Mesenchymal stem cell (in vitro differentiated cells and primary cell): ENCODE measurements around the gene MBNL2. TPM values are rescaled to one million over a fixed set of nuclear protein-coding genes. Genes with fewer than 3 reads are reported as not detected.
A peak's percentile ranks its signal among the peaks of the same experiment; 100 is the strongest.

Experiments
- DNase-seq: peaks from one replicate; pipeline ENCODE4 v3.0.0-alpha.2; 2013
- H2AFZ ChIP-seq: one replicate; pipeline ENCODE4 v1.6.1; 2013; ENCODE audit warnings: low read depth, mild to moderate bottlenecking, control low read depth, inconsistent platforms, low read length, moderate library complexity
- H2AK5ac ChIP-seq: 2 replicates; pipeline ENCODE4 v1.6.1; 2013; ENCODE audit warnings: low read length, moderate library complexity, mild to moderate bottlenecking, inconsistent platforms; ENCODE audit not compliant: severe bottlenecking
- H2BK120ac ChIP-seq: one replicate; pipeline ENCODE4 v1.6.1; 2013; ENCODE audit warnings: low read depth, mild to moderate bottlenecking, inconsistent platforms, low read length, moderate library complexity
- H2BK12ac ChIP-seq, 2 experiments: one replicate each; pipeline ENCODE4 v1.6.1; 2013; ENCODE audit warnings: inconsistent platforms in 2 of 2, low read length in 2 of 2, mild to moderate bottlenecking in 2 of 2, moderate library complexity in 2 of 2, control low read depth in 1 of 2
- H2BK15ac ChIP-seq: one replicate; pipeline ENCODE4 v1.6.1; 2013; ENCODE audit warnings: mild to moderate bottlenecking, low read depth, inconsistent platforms; ENCODE audit not compliant: poor library complexity, severe bottlenecking
- H2BK5ac ChIP-seq: 2 replicates; pipeline ENCODE4 v1.6.1; 2013; ENCODE audit warnings: low read depth, mild to moderate bottlenecking, low read length, control low read depth, inconsistent platforms; ENCODE audit not compliant: poor library complexity, severe bottlenecking
- H3K14ac ChIP-seq, 2 experiments: one replicate each; pipeline ENCODE4 v1.6.1; 2013; ENCODE audit warnings: inconsistent platforms in 2 of 2, low read length in 2 of 2, control low read depth in 1 of 2, mild to moderate bottlenecking in 1 of 2, moderate library complexity in 1 of 2
- H3K18ac ChIP-seq, 2 experiments: one replicate each; pipeline ENCODE4 v1.6.1; 2013; ENCODE audit warnings: inconsistent platforms in 2 of 2, low read length in 2 of 2, control low read depth in 1 of 2, low read depth in 1 of 2, mild to moderate bottlenecking in 1 of 2
- H3K23ac ChIP-seq, 2 experiments: one replicate each; pipeline ENCODE4 v1.6.1; 2013; ENCODE audit warnings: inconsistent platforms in 2 of 2, low read length in 2 of 2, mild to moderate bottlenecking in 2 of 2, moderate library complexity in 2 of 2, control low read depth in 1 of 2
- H3K27ac ChIP-seq: 2 replicates; pipeline ENCODE4 v1.5.1; 2013; ENCODE audit warnings: mild to moderate bottlenecking, moderate library complexity, low read length, control low read depth, inconsistent platforms; ENCODE audit not compliant: poor library complexity, severe bottlenecking
- H3K27me3 ChIP-seq, 2 experiments: 2 replicates each; pipeline versions ENCODE4 v1.6.1 to v1.7.0; 2013; ENCODE audit warnings: low read length in 2 of 2, mild to moderate bottlenecking in 2 of 2, moderate library complexity in 2 of 2, control low read depth in 1 of 2, inconsistent platforms in 1 of 2; ENCODE audit not compliant: control insufficient read depth in 1 of 2, insufficient read depth in 1 of 2
- H3K36me3 ChIP-seq, 2 experiments: 2 replicates each; pipeline versions ENCODE4 v1.6.1 to v1.7.0; 2013; ENCODE audit warnings: low read length in 2 of 2, control low read depth in 1 of 2, inconsistent platforms in 1 of 2, low read depth in 1 of 2, mild to moderate bottlenecking in 1 of 2; ENCODE audit not compliant: insufficient read depth in 2 of 2, control insufficient read depth in 1 of 2
- H3K4ac ChIP-seq, 2 experiments: one replicate each; pipeline ENCODE4 v1.6.1; 2013; ENCODE audit warnings: inconsistent platforms in 2 of 2, low read length in 2 of 2, mild to moderate bottlenecking in 2 of 2, moderate library complexity in 2 of 2, control low read depth in 1 of 2, low read depth in 1 of 2
- H3K4me1 ChIP-seq: 2 replicates; pipeline ENCODE4 v1.6.1; 2013; ENCODE audit warnings: low read depth, low read length, control low read depth; ENCODE audit not compliant: control insufficient read depth, insufficient read depth
- H3K4me2 ChIP-seq: 2 replicates; pipeline ENCODE4 v1.6.1; 2013; ENCODE audit warnings: low read length, mild to moderate bottlenecking, inconsistent platforms; ENCODE audit not compliant: poor library complexity, severe bottlenecking
- H3K4me3 ChIP-seq, 2 experiments: 2 replicates each; pipeline versions ENCODE4 v1.5.1 to v1.7.0; 2013; ENCODE audit warnings: low read length in 2 of 2, mild to moderate bottlenecking in 2 of 2, control low read depth in 1 of 2, low read depth in 1 of 2; ENCODE audit not compliant: insufficient read depth in 1 of 2
- H3K79me1 ChIP-seq: replicated peaks from 2 replicates; pipeline ENCODE4 v1.6.1; 2013; ENCODE audit warnings: mild to moderate bottlenecking, control low read depth, low read length, inconsistent platforms; ENCODE audit not compliant: poor library complexity, severe bottlenecking
- H3K9ac ChIP-seq: 2 replicates; pipeline ENCODE4 v1.7.0; 2013; ENCODE audit warnings: mild to moderate bottlenecking, low read length, moderate library complexity
- H3K9me3 ChIP-seq: 2 replicates; pipeline ENCODE4 v1.7.0; 2013; ENCODE audit warnings: mild to moderate bottlenecking, low read length; ENCODE audit not compliant: control insufficient read depth
- H4K8ac ChIP-seq: one replicate; pipeline ENCODE4 v1.6.1; 2013; ENCODE audit warnings: inconsistent platforms, mild to moderate bottlenecking, low read length, moderate library complexity
- H4K91ac ChIP-seq: one replicate; pipeline ENCODE4 v1.6.1; 2013; ENCODE audit warnings: mild to moderate bottlenecking, low read length, inconsistent platforms
- WGBS: methylation state at CpG from one replicate; pipeline ENCODE4 v1.1.7; 2013; ENCODE audit warnings: mixed read lengths; 5-methylcytosine and 5-hydroxymethylcytosine counted together
- polyA plus RNA-seq, 2 experiments: library from polyadenylated mRNA; stranded (reverse); fragments of 200-250 nt; gene quantifications; one replicate each; pipeline ENCODE4 v1.2.3, GENCODE V29; 2013

MBNL2 gene
- 41.7 TPM for polyA plus RNA-seq (2013, experiment 1 of 2)
- polyA plus RNA-seq (2013, experiment 2 of 2) = 43.8 TPM

GRCh38 chr13:97221989-97222700, at the start of gene MBNL2:
Gene MBNL2, plus strand, starts transcription at chr13:97222333. Its CDS starts 53,903 bp downstream, at chr13:97276236.
- H3K9ac ChIP-seq = peak within 1 kb of the TSS; percentile 95
- no peak within 1 kb of the TSS for H2BK12ac ChIP-seq
- peak within 1 kb of the TSS in 1 of 2 experiments; percentile 72 for H3K18ac ChIP-seq
- DNase-seq = peak; percentile 96
- peak within 1 kb of the TSS in 1 of 2 experiments; percentile 55 for H3K4ac ChIP-seq
- H3K79me1 ChIP-seq = no peaks in the 10 kb centered on the region
- H3K36me3 ChIP-seq = peaks cover 0 to 3% of the 10 kb centered on the region in 2 experiments
- no peak within 1 kb of the TSS for H2BK15ac ChIP-seq
- 14% methylated on average over 15 of the region's 15 CpGs for WGBS
- no peak within 1 kb of the TSS for H2BK5ac ChIP-seq
- H2BK120ac ChIP-seq = peak within 1 kb of the TSS; percentile 52
- H3K23ac ChIP-seq = no peak within 1 kb of the TSS
- H3K9me3 ChIP-seq = no peaks in the 10 kb centered on the region
- peak within 1 kb of the TSS; percentile 61 for H2AK5ac ChIP-seq
- no peak within 1 kb of the TSS for H2AFZ ChIP-seq
- no peak within 1 kb of the TSS for H4K8ac ChIP-seq
- H3K14ac ChIP-seq = no peak within 1 kb of the TSS
- peak within 1 kb of the TSS; percentile 97 for H3K27ac ChIP-seq
- no peaks in the 10 kb centered on the region for H3K27me3 ChIP-seq
- peak within 1 kb of the TSS; percentile 53 to 87 for H3K4me3 ChIP-seq
- H3K4me1 ChIP-seq = peaks cover 11% of the 10 kb centered on the region
- no peak within 1 kb of the TSS for H4K91ac ChIP-seq
- peak within 1 kb of the TSS; percentile 61 for H3K4me2 ChIP-seq

- no peaks in the 10 kb centered on the region for H3K79me1 ChIP-seq
- no peak overlapping the region for H2AFZ ChIP-seq
- no peak overlapping the region for H3K14ac ChIP-seq
- no peak overlapping the region for H3K27ac ChIP-seq
- no peak overlapping the region for H3K9ac ChIP-seq
- H3K27me3 ChIP-seq = no peaks in the 10 kb centered on the region
- H3K23ac ChIP-seq = no peak overlapping the region
- peak; percentile 46 for DNase-seq
- H2BK12ac ChIP-seq = no peak overlapping the region
- H3K4me1 ChIP-seq = no peaks in the 10 kb centered on the region
- no peak overlapping the region for H2AK5ac ChIP-seq
- no peaks in the 10 kb centered on the region for H3K36me3 ChIP-seq
- H4K8ac ChIP-seq = no peak overlapping the region
- H3K4ac ChIP-seq = no peak overlapping the region
- no peak overlapping the region for H3K4me2 ChIP-seq
- H2BK15ac ChIP-seq = no peak overlapping the region
- no peak overlapping the region for H4K91ac ChIP-seq
- H3K18ac ChIP-seq = no peak overlapping the region
- no peak overlapping the region for H2BK120ac ChIP-seq
- no peak overlapping the region for H2BK5ac ChIP-seq
- H3K4me3 ChIP-seq = no peak overlapping the region
- H3K9me3 ChIP-seq = no peaks in the 10 kb centered on the region
These were observed 47.5 kb upstream of the MBNL2 start for GRCh38 chr13:97174638-97175037.

- H3K14ac ChIP-seq = no peak overlapping the region
- no peak overlapping the region for H2BK5ac ChIP-seq
- H3K18ac ChIP-seq = no peak overlapping the region
- H3K79me1 ChIP-seq = no peaks in the 10 kb centered on the region
- H3K4me2 ChIP-seq = no peak overlapping the region
- H3K27me3 ChIP-seq = no peaks in the 10 kb centered on the region
- H2AFZ ChIP-seq = no peak overlapping the region
- no peak overlapping the region for H4K91ac ChIP-seq
- H3K4ac ChIP-seq = no peak overlapping the region
- no peak overlapping the region for H2AK5ac ChIP-seq
- no peak overlapping the region for H3K27ac ChIP-seq
- H3K4me3 ChIP-seq = no peak overlapping the region
- no peaks in the 10 kb centered on the region for H3K9me3 ChIP-seq
- no peak for DNase-seq
- H3K36me3 ChIP-seq = no peaks in the 10 kb centered on the region
- H2BK12ac ChIP-seq = no peak overlapping the region
- no peak overlapping the region for H2BK120ac ChIP-seq
- no peak overlapping the region for H3K23ac ChIP-seq
- WGBS = 84% methylated on average over 4 of the region's 4 CpGs
- H2BK15ac ChIP-seq = no peak overlapping the region
- no peaks in the 10 kb centered on the region for H3K4me1 ChIP-seq
- no peak overlapping the region for H4K8ac ChIP-seq
- H3K9ac ChIP-seq = no peak overlapping the region
These were observed 47.1 kb upstream of the MBNL2 start for GRCh38 chr13:97175041-97175440.

- WGBS = 86% methylated on average over 2 of the region's 2 CpGs
- H3K27me3 ChIP-seq = no peaks in the 10 kb centered on the region
These were observed 42.6 kb upstream of the MBNL2 start for GRCh38 chr13:97179501-97179900.

More at GRCh38 chr13:97179501-97179900, 42.6 kb upstream of the MBNL2 start:
- Histone ChIP-seq H4K8ac (no peak overlapping the region), H3K14ac (no peak overlapping the region), H3K4me1 (no peaks in the 10 kb centered on the region), H2BK12ac (no peak overlapping the region), H2AK5ac (no peak overlapping the region), H3K79me1 (no peaks in the 10 kb centered on the region), H3K23ac (no peak overlapping the region), H3K9me3 (no peaks in the 10 kb centered on the region), H3K18ac (no peak overlapping the region), H3K36me3 (no peaks in the 10 kb centered on the region), H2BK15ac (no peak overlapping the region), H3K4me2 (no peak overlapping the region), H2BK5ac (no peak overlapping the region), H3K27ac (no peak overlapping the region), H2AFZ (no peak overlapping the region), H4K91ac (no peak overlapping the region), H3K9ac (no peak overlapping the region), H3K4me3 (no peak overlapping the region), H2BK120ac (no peak overlapping the region), H3K4ac (no peak overlapping the region)
- no peak for DNase-seq
